GM12892 (cell line): ENCODE measurements around the gene COA6.

Experiments used
- POLR2A ChIP-seq: IDR thresholded peaks from 2 replicates; pipeline ENCODE4 v1.6.1; 2011; ENCODE audit warnings: low read depth, low read length, control low read depth
- POLR2AphosphoS5 ChIP-seq: IDR thresholded peaks from 2 replicates; pipeline ENCODE4 v1.6.1; 2011; ENCODE audit warnings: low read depth, low read length, control low read depth
- TAF1 ChIP-seq: IDR thresholded peaks from 2 replicates; pipeline ENCODE4 v1.6.1; 2011; ENCODE audit warnings: low read depth, mild to moderate bottlenecking, control low read depth, low read length, borderline replicate concordance

GRCh38 chr1:234388094-234388493 lies 14.8 kb downstream of the COA6 start:
- TF ChIP-seq POLR2AphosphoS5, result no peak
- TF ChIP-seq TAF1, result no peak
- no peak for TF ChIP-seq POLR2A
